Stimulated activated CD8-positive, alpha-beta memory T cell treated with anti-CD3 and anti-CD28 coated beads, Interleukin-4, amount 100 ng/mL, for 4 hours (primary cell): Measurements from ENCODE around the gene GLYATL1B.
"Not testable (repeated sequence)": the region's sequence is repeated elsewhere in the genome, so short reads cannot be mapped to it uniquely, and the experiment has no call there.

ENCODE experiments used
- DNase-seq, 2 donors: peaks; one replicate each; pipeline ENCODE4 v3.0.0-alpha.2; 2020; ENCODE audit warnings: low read depth in 2 of 2, low spot score in 1 of 2

Gene GLYATL1B

DNA sequence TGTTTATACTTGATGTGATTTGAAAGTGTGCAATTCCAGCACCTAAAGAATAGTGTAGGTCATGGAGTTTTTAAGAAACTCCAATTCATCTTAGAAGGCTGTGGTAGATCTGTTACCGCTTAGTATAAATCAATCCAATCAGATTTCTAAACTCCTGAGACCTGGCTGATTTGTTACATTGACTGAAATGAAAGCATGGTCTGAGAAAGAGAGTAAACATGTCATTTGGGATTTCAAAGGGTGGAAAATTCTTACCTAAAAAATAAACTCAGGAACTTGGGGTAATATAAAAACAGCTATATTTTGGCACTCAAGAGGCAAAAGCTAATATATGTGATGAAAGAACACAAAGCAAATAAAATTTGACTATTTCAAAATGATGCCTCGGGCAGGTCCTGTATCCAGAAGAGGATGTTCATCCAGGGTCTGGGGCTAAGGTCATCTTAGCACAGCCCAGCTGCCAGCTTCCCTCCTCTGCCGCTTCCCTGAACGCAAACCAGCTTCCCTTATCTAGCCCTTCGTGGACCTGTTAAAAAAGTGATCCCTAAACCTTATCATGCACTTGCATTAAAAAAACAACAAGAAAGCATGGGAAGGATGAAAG, 10.0 kb downstream of the GLYATL1B start:
- not testable (repeated sequence) for DNase-seq

DNA sequence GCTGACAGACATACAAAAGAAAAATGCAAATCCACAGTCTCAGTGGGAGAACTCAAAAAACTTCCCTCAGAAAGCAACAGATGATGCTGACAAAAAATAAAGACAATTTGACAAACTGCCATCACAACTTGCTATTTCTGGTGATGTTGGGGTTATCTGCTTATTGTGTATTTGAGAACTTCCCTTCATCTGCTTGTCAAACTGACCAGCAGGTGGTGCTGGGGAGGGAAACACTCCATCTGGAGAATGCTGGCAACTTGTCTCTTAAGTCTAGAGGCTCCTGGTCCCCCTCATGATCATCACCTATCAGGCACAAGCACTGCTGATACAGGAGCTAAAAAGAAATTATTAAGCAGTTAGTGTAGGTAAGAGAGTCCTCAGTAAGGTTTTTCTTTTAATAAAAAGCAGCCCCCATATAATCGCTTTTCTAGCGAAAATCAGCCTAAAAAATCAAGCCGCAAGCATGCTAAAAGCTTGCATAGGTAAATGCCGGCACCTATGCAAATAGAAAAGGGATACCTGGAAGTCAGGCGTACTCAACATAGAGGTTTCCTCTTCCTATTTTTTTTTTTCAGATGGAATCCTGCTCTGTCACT, 11.1 kb downstream of the GLYATL1B start:
- peak; percentile 10 to 46 for DNase-seq

- not testable (repeated sequence) for DNase-seq
These were observed 11.8 kb downstream of the GLYATL1B start for GRCh38 chr11:59097938-59098337.

- DNase-seq, result peak in 1 of 2 donors; percentile 8
These were observed 16.2 kb downstream of the GLYATL1B start for GRCh38 chr11:59102259-59102765.

DNA sequence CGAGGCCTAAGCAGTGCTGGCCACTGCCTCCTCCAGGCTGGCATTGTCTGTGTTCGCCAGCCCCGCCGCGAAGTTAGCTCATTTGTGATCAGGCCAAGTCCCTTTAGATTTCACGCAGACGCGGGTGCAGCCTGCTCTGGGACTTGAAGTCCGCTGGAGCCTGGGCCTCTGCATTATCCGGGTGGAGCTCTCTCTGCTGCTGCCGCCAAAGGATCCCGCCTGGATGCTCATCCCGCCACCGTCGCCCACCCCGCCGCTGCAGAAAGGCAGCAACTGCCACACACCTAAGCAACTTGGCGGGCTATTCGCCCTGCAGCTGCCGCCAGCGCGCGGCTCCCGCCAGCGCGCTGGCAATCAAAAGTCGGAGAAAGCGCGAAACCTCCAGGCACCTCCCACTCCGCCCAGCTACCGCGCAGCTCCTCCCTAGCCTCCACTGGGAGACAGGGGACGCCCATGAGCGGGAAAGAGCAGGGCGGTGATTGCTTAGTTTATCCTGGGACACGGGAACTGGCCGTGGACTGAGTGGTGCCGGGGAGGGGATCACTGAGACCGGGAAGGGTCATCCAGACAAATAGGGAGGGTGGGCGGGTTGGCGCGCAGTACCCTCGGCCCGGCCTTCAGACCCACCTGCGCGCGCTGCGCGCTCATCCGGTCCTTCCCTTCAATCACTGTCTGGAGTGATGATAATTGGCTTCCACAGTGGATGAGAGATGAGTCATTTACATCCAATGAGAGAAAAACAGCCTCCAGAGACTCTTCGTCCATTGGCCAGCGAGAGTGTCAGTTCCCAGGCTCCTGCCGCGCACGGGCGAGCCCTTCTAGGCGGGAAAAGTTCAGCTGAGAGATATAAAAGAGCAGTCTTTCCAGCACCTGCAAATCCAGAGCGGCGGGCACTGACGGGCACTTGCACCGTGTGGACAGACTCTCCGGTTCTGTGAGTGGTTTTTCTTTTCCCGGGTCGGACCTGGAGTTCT, 20.5 kb downstream of the GLYATL1B start, which contains the start of gene FAM111B:
Gene FAM111B (plus strand): TSS at position 875 of the 974 bp plus-strand sequence. CDS start 2,389 bp downstream, outside the sequence.
- peak in 1 of 2 donors; percentile 4 for DNase-seq

GRCh38 chr11:59107721-59108120, 21.6 kb downstream of the GLYATL1B start:
- not testable (repeated sequence) for DNase-seq

DNA sequence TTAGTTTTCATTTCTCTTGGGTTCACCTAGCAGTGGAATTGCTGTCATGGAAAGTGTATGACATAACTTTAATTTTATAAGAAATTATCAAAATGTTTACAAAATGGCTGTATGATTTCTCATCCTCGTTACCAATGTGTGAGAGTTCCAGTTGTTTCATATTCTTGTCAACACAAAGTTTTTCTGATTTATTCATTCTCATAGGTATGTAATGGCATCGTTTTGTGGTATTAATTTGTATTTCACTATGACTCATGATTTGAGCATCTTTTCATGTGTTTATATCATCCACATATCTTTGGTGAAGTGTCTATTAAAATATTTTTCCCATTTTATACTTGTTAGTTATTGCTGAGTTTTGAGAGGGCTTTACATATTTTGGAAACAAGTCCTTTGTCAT, 26.4 kb downstream of the GLYATL1B start:
- no peak for DNase-seq

DNA sequence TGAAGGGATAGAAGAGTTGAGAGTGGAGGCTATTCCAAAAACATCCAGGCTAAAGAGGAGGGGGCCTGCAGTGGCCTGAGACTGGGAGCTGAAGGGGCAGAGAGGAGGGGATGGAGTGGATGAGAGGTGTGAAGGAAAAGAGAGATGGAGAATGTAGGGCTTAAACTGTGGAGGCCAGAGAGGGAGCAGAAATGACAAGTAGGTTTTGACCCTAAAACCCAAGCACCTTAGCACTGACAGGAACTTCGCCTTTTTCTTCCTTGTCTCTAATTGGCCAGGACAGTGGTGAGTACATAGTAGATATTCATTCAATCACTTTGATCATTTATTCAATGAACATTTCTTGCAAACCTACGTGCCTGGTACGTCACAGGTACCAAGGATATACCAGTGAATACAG, 28.2 kb downstream of the GLYATL1B start:
- DNase-seq, result no peak

DNA sequence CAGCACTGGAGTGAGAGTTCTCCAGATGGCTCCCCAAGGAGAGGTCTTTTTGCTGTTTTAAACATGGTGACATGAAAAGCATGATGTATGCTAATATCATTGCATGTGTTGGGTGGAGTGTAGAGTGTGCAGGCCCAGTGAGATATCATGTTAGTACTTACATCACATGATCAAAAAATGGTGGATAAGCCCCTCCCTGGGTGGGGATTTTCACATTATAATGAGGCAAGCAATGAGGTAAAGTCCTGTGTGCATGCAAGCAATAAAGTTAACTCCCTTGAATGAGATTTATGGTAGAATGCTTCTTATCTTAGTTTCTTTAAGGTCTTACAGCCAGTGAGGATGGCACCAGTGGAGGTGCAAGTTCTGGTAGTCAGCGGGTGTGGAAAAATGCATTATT, 29.4 kb downstream of the GLYATL1B start:
- DNase-seq, result no peak

DNA sequence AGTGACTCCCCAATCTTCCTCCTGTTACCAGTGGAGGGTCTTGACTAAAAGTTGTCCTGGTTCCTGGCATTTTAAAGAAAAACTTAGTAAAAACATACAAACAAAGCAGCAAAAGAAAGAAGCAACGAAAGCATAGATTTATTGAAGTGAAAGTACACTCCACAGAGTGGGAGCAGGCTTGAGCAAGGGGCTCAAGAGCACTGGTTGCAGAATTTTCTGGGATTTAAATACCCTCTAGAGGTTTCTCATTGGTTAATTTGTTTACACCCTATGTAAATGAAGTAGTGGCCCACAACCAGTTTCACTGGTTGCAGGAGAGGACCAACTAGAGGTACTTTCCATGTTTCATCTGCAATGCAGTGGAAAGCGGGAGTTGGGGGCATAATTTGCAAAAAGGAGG, 31.7 kb downstream of the GLYATL1B start:
- DNase-seq, result no peak

DNA sequence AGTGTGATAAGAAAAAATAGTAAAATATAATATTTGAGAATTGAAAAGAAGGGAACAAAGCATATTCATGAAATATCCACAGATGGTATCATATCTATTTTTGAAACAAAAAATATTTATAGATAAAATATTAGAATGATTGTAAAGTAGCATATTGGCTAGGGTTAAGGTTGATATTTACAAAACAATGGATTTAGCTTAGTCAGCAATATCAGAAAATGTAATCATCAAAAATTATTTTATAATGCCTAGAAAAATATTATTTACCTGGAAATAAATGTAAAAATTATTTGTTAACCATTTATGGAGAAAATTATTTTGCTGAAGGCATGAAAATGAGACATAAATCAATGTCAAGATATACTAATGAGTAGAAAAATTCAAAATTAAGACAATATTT, 33.7 kb downstream of the GLYATL1B start:
- DNase-seq, result no peak

DNA sequence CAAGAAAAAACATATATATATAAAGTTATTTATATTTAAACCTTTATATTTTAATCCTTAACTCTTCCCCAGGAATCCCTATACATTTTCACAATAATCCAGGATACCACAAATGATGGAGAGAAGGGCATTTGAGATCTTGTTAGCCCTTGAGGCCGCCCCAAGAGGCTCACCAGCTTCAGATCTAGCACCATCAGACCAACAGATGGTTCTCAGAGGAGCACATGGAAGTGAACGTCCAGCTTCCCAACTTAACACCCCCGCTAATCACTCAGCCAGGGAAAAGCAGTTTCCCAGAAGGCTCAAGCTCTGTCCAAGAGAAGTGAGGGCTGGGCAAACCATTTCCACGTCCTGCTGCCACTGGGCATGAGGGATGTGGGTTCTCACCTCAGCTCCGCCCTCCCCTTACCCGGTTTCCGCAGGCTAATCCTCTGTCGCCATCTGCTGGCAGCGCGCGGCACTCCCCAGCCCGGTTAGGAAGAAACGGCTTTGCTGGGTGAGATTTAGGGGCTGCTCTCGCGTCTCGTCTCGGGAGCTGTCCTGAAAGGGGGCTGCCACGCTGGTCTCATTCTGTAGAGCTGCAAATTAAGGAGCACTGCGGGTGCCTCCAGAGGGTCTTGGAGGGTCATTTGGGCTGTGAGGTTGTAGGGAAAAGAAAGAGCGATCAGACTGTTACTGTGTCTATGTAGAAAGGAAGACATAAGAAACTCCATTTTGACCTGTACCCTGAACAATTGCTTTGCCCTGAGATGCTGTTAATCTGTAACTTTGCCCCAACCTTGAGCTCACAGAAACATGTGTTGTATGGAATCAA, 49.7 kb downstream of the GLYATL1B start:
- DNase-seq, result peak; percentile 71 to 79

DNA sequence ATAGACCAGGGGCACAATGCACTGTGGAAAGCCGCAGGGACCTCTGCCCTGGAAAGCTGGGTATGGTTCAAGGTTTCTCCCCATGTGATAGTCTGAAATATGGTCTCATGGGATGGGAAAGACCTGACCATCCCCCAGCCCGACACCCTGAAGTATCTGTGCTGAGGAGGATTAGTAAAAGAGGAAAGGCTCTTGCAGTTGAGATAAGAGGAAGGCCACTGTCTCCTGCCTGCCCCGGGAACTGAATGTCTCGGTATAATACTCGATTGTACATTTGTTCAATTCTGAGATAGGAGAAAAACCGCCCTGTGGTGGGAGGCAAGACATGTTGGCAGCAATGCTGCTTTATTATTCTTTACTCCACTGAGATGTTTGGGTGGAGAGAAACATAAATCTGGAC, 50.4 kb downstream of the GLYATL1B start:
- not testable (repeated sequence) for DNase-seq

- DNase-seq, result no peak
These were observed 51.1 kb downstream of the GLYATL1B start for GRCh38 chr11:59137190-59137589.

- no peak for DNase-seq
These were observed 52.5 kb downstream of the GLYATL1B start for GRCh38 chr11:59138643-59139042.

DNA sequence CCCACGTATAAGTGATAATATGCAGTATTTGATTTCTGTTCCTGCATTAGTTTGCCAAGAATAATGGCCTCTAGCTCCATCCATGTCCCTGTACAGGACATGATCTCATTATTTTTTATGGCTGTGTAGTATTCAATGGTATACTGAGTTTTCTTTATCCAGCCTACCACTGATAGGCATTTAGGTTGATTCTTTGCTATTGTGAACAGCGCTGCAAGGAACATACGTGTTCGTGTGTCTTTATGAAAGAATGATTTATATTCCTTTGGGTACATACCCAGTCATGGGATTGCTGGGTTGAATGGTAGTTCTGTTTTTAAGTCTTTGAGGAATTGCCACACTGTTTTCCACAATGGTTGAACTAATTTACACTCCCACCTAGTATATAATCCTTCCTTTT, 55.1 kb downstream of the GLYATL1B start:
- no peak for DNase-seq

- no peak for DNase-seq
These were observed 55.8 kb downstream of the GLYATL1B start for GRCh38 chr11:59141673-59142460.

DNA sequence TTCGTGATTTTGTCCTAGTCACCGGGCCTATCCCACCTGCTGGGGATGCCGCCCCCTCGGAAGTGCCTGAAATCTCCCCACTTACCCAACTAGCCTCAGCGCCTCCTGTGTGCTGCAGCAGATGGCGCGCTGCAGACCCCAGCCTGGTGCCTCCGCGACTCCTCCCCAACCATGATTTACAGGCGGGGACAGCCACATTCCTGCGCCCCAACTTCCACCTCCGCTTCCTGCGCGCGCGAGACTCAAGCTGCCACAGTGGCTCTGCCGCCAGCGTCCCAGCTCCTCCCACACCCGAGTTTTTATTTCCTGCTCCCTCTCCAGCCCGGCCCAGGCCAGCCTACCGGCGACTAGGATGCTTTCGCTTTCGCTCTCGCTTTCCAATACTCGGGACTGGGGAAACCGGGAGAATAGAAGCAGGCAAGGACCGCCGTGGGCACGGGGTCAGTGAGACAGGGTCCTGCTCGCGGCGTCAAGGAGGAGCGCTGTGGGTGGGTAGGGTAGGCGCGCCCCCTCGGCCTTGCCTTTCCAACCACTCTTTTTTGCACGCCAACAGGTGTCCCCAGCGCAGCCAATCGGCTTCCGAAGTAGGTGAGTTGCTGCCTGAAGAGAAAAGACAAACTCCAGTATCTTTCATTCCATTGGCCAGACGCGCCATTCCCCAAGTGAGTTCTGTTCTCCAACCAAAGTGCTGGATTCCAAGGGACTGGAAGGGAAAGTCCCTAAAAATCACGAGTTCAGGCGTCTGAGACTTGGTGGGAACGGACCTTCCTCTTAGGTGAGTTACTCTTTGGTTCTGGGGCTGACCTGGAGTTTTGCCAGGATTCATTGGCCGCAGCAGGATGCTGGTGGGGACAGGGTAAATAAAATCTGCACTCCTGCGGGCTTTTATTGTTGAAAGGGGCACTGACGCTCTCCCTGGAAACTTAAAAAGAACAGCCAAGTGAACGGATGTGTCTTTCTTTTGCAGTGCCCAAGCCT, 56.7 kb downstream of the GLYATL1B start, which contains the start of gene FAM111A:
Gene FAM111A (plus strand): TSS at position 327 of the 978 bp plus-strand sequence. CDS start 6,017 bp downstream, outside the sequence.
- DNase-seq, result peak; percentile 45 to 69

GRCh38 chr11:59144096-59144495, 58.0 kb downstream of the GLYATL1B start:
- no peak for DNase-seq
